Smooth muscle cell (in vitro differentiated cells): ENCODE results near the gene LTBP4. TPM values are rescaled to one million over a fixed set of nuclear protein-coding genes. Genes with fewer than 3 reads are reported as not detected.
"Not testable (repeated sequence)": the region's sequence is repeated elsewhere in the genome, so short reads cannot be mapped to it uniquely, and the experiment has no call there.

Experiments
- DNase-seq: peaks from one replicate; lab custom pipeline; 2025; ENCODE audit not compliant: unreplicated experiment; lab: John Stamatoyannopoulos, UW
- H2AFZ ChIP-seq: fragments of 200-600 bp; sonication (generic); 2 replicates; pipeline ENCODE4 v1.6.0; 2016; ENCODE audit warnings: antibody characterized with exemption, low read depth, mild to moderate bottlenecking
- H3F3A ChIP-seq: fragments of 200-600 bp; sonication (generic); 2 replicates; pipeline ENCODE4 v1.6.0; 2017; ENCODE audit warnings: antibody characterized with exemption, low read depth
- H3K27ac ChIP-seq: fragments of 200-600 bp; sonication (generic); 2 replicates; pipeline ENCODE4 v1.5.1; 2016; ENCODE audit warnings: low read depth, mild to moderate bottlenecking
- H3K27me3 ChIP-seq: fragments of 200-600 bp; sonication (generic); 2 replicates; pipeline ENCODE4 v1.6.1; 2016; ENCODE audit warnings: low read depth, mild to moderate bottlenecking
- H3K36me3 ChIP-seq: fragments of 200-600 bp; sonication (generic); 2 replicates; pipeline ENCODE4 v1.5.1; 2016; ENCODE audit warnings: low read depth
- H3K4me1 ChIP-seq: fragments of 200-600 bp; sonication (generic); 2 replicates; pipeline ENCODE4 v1.5.1; 2016; ENCODE audit warnings: low read depth
- H3K4me2 ChIP-seq: fragments of 200-600 bp; sonication (generic); 2 replicates; pipeline ENCODE4 v1.6.0; 2016; ENCODE audit warnings: mild to moderate bottlenecking
- H3K4me3 ChIP-seq: fragments of 200-600 bp; sonication (generic); 2 replicates; pipeline ENCODE4 v1.5.1; 2016; ENCODE audit warnings: mild to moderate bottlenecking
- H3K79me2 ChIP-seq: fragments of 200-600 bp; sonication (generic); 2 replicates; pipeline ENCODE4 v1.6.0; 2016; ENCODE audit warnings: low read depth, mild to moderate bottlenecking
- H3K9ac ChIP-seq: fragments of 200-600 bp; sonication (generic); 2 replicates; pipeline ENCODE4 v1.6.0; 2016; ENCODE audit warnings: low read depth
- H3K9me3 ChIP-seq: fragments of 200-600 bp; sonication (generic); replicated peaks from 2 replicates; pipeline ENCODE4 v1.5.1; 2016; ENCODE audit warnings: low read depth
- H4K20me1 ChIP-seq: fragments of 200-600 bp; sonication (generic); 2 replicates; pipeline ENCODE4 v1.6.0; 2016; ENCODE audit warnings: low read depth
- CTCF ChIP-seq: fragments of 200-600 bp; sonication (generic); IDR thresholded peaks from 2 replicates; pipeline ENCODE4 v1.5.1; 2017; ENCODE audit warnings: borderline replicate concordance, mild to moderate bottlenecking, antibody characterized with exemption; ENCODE audit not compliant: insufficient read depth, poor library complexity, severe bottlenecking
- WGBS: methylation state at CpG from one replicate; pipeline ENCODE4 v1.1.7; 2016; ENCODE audit warnings: low lambda C conversion rate; 5-methylcytosine and 5-hydroxymethylcytosine counted together
- polyA plus RNA-seq: library from polyadenylated mRNA; unstranded; fragments of >200 nt; fragmentation: Nextera tagmentation; extraction: Ambion mirVana; gene quantifications from 2 replicates; pipeline ENCODE4 v1.2.1, GENCODE V29; 2016
- total RNA-seq: library from RNA; depleted of rRNA; stranded (reverse); fragments of >200 nt; gene quantifications from 2 replicates; pipeline ENCODE4 v1.2.3, GENCODE V29; 2014

LTBP4 gene
- total and polyA plus RNA-seq, 2 experiments from 2014 or later, result 38.5 to 188 TPM

GRCh38 chr19:40561947-40562346 is 39.2 kb upstream of the LTBP4 start:
- no peak overlapping the region for H2AFZ ChIP-seq
- no peaks in the 10 kb centered on the region for H3K79me2 ChIP-seq
- H3K9me3 ChIP-seq, result no peaks in the 10 kb centered on the region
- no peak for TF ChIP-seq CTCF
- no peak overlapping the region for H3K9ac ChIP-seq
- no peak overlapping the region for H3K4me2 ChIP-seq
- DNase-seq, result no peak
- no peaks in the 10 kb centered on the region for H3F3A ChIP-seq
- peaks cover 65% of the 10 kb centered on the region for H3K27me3 ChIP-seq
- no peaks in the 10 kb centered on the region for H3K4me1 ChIP-seq
- 82% methylated on average over 4 of the region's 4 CpGs for WGBS
- H3K4me3 ChIP-seq, result no peak overlapping the region
- H3K36me3 ChIP-seq, result no peaks in the 10 kb centered on the region
- no peak overlapping the region for H3K27ac ChIP-seq
- no peaks in the 10 kb centered on the region for H4K20me1 ChIP-seq

- H3K9me3 ChIP-seq, H2AFZ ChIP-seq, H3K36me3 ChIP-seq, H3K4me3 ChIP-seq, DNase-seq, H3F3A ChIP-seq, H4K20me1 ChIP-seq, H3K9ac ChIP-seq, H3K79me2 ChIP-seq, H3K27ac ChIP-seq, H3K4me2 ChIP-seq, H3K4me1 ChIP-seq: not testable (repeated sequence)
- WGBS, result 100% methylated on average over 1 of the region's 1 CpG
- peaks cover 82% of the 10 kb centered on the region for H3K27me3 ChIP-seq
Observed at GRCh38 chr19:40564535-40564934, 36.6 kb upstream of the LTBP4 start.

DNA sequence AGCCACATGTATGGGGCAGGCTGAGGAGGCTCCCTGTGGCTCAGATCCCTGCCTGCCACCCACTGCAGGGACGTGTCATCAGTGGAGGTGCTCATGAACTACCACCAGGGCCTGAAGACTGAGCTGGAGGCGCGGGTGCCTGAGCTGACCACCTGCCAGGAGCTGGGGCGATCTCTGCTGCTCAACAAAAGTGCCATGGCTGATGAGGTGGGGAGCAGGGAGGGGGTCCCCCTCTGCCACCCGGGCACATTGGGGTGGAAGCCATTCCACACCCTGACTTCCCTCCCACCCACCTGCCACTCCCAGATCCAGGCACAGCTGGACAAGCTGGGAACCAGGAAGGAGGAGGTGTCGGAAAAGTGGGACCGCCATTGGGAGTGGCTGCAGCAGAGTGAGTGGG is 35.8 kb upstream of the LTBP4 start:
- Histone ChIP-seq H3K27ac (no peak overlapping the region), H3K9me3 (no peaks in the 10 kb centered on the region), H3K36me3 (no peaks in the 10 kb centered on the region), H3K4me1 (peaks cover 9% of the 10 kb centered on the region), H3F3A (no peaks in the 10 kb centered on the region), H4K20me1 (no peaks in the 10 kb centered on the region), H3K4me3 (no peak overlapping the region), H3K9ac (no peak overlapping the region), H3K79me2 (no peaks in the 10 kb centered on the region), H3K4me2 (no peak overlapping the region), H2AFZ (no peak overlapping the region), H3K27me3 (peaks cover 74% of the 10 kb centered on the region)
- DNase-seq, result no peak
- WGBS, result 88% methylated on average over 7 of the region's 7 CpGs
- no peak for TF ChIP-seq CTCF

DNA sequence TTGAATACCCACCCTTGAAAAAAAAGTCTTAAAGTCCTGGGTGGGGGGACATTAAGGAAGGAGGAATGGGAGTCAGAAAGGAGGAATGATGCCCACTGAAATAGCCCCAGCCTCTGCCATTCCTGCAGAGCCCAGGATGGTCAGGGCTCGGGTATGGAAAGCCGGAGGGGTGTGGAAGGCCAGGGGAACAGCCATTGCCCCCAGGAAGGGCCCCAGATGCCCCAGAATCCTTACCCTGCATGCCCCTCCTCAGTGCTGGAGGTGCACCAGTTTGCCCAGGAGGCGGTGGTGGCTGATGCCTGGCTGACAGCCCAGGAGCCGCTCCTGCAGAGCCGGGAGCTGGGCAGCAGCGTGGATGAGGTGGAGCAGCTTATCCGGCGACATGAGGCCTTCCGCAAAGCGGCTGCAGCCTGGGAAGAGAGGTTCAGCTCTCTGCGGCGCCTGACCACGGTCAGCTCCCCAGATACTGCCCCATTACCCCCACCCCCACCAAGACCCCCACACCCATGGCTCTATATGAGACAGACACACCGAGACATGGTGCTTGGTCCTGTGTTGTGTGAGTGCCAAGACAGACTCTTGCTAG is 35.2 kb upstream of the LTBP4 start:
- no peaks in the 10 kb centered on the region for H3K9me3 ChIP-seq
- no peak overlapping the region for H2AFZ ChIP-seq
- H4K20me1 ChIP-seq, result no peaks in the 10 kb centered on the region
- no peaks in the 10 kb centered on the region for H3K79me2 ChIP-seq
- H3F3A ChIP-seq, result peaks cover under 1% of the 10 kb centered on the region
- DNase-seq, result no peak
- H3K4me3 ChIP-seq, result no peak overlapping the region
- H3K27ac ChIP-seq, result no peak overlapping the region
- TF ChIP-seq CTCF, result no peak
- H3K27me3 ChIP-seq, result peaks cover 73% of the 10 kb centered on the region
- no peaks in the 10 kb centered on the region for H3K36me3 ChIP-seq
- H3K9ac ChIP-seq, result no peak overlapping the region
- no peak overlapping the region for H3K4me2 ChIP-seq
- H3K4me1 ChIP-seq, result peaks cover 9% of the 10 kb centered on the region
- WGBS, result 92% methylated on average over 14 of the region's 14 CpGs
